ENCODE measurements around the gene CCNH. TPM values are rescaled to one million over a fixed set of nuclear protein-coding genes. Genes with fewer than 3 reads are reported as not detected.
A peak's percentile ranks its signal among the peaks of the same experiment; 100 is the strongest.

Gene CCNH
- 87.7 and 99.2 TPM in 2 replicates for total RNA-seq (2014; rRNA removed; shearing (Covaris generic))

- peak; percentile 98 to 99 for DNase-seq
- Histone ChIP-seq H3K36me3 (peaks cover 31% of the 10 kb centered on the region), H3K4me1 (peaks cover 14% of the 10 kb centered on the region), H3K4me3 (peak within 1 kb of the TSS; percentile 73), H3K27me3 (no peaks in the 10 kb centered on the region), H3K9me3 (replicated peaks) (no peaks in the 10 kb centered on the region), H3K27ac (peak within 1 kb of the TSS; percentile 75)
Observed at GRCh38 chr5:87412630-87413342, at the start of gene CCNH. TSS of gene CCNH (minus strand) at chr5:87412930. CDS start at chr5:87412794, 136 bp downstream.

- no peak overlapping the region for H3K27ac ChIP-seq
- H3K4me3 ChIP-seq = no peak overlapping the region
- H3K9me3 ChIP-seq (replicated peaks) = no peaks in the 10 kb centered on the region
- no peaks in the 10 kb centered on the region for H3K36me3 ChIP-seq
- DNase-seq = no peak
- H3K4me1 ChIP-seq = no peaks in the 10 kb centered on the region
- no peaks in the 10 kb centered on the region for H3K27me3 ChIP-seq
Observed at GRCh38 chr5:87457706-87458105, 45.0 kb upstream of the CCNH start.

GRCh38 chr5:87453801-87454200 lies 41.1 kb upstream of the CCNH start:
- H3K4me1 ChIP-seq = no peaks in the 10 kb centered on the region
- H3K27me3 ChIP-seq = no peaks in the 10 kb centered on the region
- no peaks in the 10 kb centered on the region for H3K9me3 ChIP-seq (replicated peaks)
- no peak overlapping the region for H3K27ac ChIP-seq
- no peak overlapping the region for H3K4me3 ChIP-seq
- H3K36me3 ChIP-seq = no peaks in the 10 kb centered on the region
- no peak for DNase-seq

- no peak for DNase-seq
- Histone ChIP-seq H3K9me3 (replicated peaks) (no peaks in the 10 kb centered on the region), H3K4me3 (no peak overlapping the region), H3K27ac (no peak overlapping the region), H3K36me3 (no peaks in the 10 kb centered on the region), H3K27me3 (no peaks in the 10 kb centered on the region), H3K4me1 (no peaks in the 10 kb centered on the region)
Observed at GRCh38 chr5:87452837-87453236, 40.1 kb upstream of the CCNH start.

- Histone ChIP-seq H3K4me1 (no peaks in the 10 kb centered on the region), H3K27me3 (no peaks in the 10 kb centered on the region), H3K4me3 (no peak overlapping the region), H3K27ac (no peak overlapping the region), H3K9me3 (replicated peaks) (no peaks in the 10 kb centered on the region), H3K36me3 (no peaks in the 10 kb centered on the region)
- no peak for DNase-seq
Observed at GRCh38 chr5:87442419-87442818, 29.7 kb upstream of the CCNH start.

- DNase-seq = no peak
- H3K27me3 ChIP-seq = no peaks in the 10 kb centered on the region
- no peak overlapping the region for H3K27ac ChIP-seq
- H3K4me1 ChIP-seq = no peaks in the 10 kb centered on the region
- H3K9me3 ChIP-seq (replicated peaks) = no peaks in the 10 kb centered on the region
- no peaks in the 10 kb centered on the region for H3K36me3 ChIP-seq
- H3K4me3 ChIP-seq = no peak overlapping the region
Observed at GRCh38 chr5:87438231-87438630, 25.5 kb upstream of the CCNH start.

- Histone ChIP-seq H3K27ac (no peak overlapping the region), H3K36me3 (no peaks in the 10 kb centered on the region), H3K4me1 (no peaks in the 10 kb centered on the region), H3K27me3 (no peaks in the 10 kb centered on the region), H3K9me3 (replicated peaks) (no peaks in the 10 kb centered on the region), H3K4me3 (no peak overlapping the region)
- no peak for DNase-seq
Observed at GRCh38 chr5:87437724-87438123, 25.0 kb upstream of the CCNH start.

- Histone ChIP-seq H3K27me3 (no peaks in the 10 kb centered on the region), H3K36me3 (no peaks in the 10 kb centered on the region), H3K9me3 (replicated peaks) (no peaks in the 10 kb centered on the region), H3K4me3 (no peak overlapping the region), H3K4me1 (no peaks in the 10 kb centered on the region), H3K27ac (no peak overlapping the region)
- no peak for DNase-seq
Observed at GRCh38 chr5:87435144-87435694, 22.5 kb upstream of the CCNH start.

- H3K36me3 ChIP-seq = no peaks in the 10 kb centered on the region
- H3K9me3 ChIP-seq (replicated peaks) = no peaks in the 10 kb centered on the region
- H3K27me3 ChIP-seq = no peaks in the 10 kb centered on the region
- no peak overlapping the region for H3K27ac ChIP-seq
- DNase-seq = no peak
- H3K4me3 ChIP-seq = no peak overlapping the region
- H3K4me1 ChIP-seq = no peaks in the 10 kb centered on the region
Observed at GRCh38 chr5:87434461-87434860, 21.7 kb upstream of the CCNH start.

GRCh38 chr5:87433945-87434344 lies 21.2 kb upstream of the CCNH start:
- Histone ChIP-seq H3K9me3 (replicated peaks) (no peaks in the 10 kb centered on the region), H3K4me3 (no peak overlapping the region), H3K27me3 (no peaks in the 10 kb centered on the region), H3K4me1 (no peaks in the 10 kb centered on the region), H3K36me3 (no peaks in the 10 kb centered on the region), H3K27ac (no peak overlapping the region)
- no peak for DNase-seq

GRCh38 chr5:87432460-87432859 lies 19.7 kb upstream of the CCNH start:
- H3K36me3 ChIP-seq = no peaks in the 10 kb centered on the region
- no peaks in the 10 kb centered on the region for H3K4me1 ChIP-seq
- no peak overlapping the region for H3K27ac ChIP-seq
- H3K4me3 ChIP-seq = no peak overlapping the region
- no peak for DNase-seq
- no peaks in the 10 kb centered on the region for H3K27me3 ChIP-seq
- no peaks in the 10 kb centered on the region for H3K9me3 ChIP-seq (replicated peaks)

GRCh38 chr5:87430863-87431457 lies 18.2 kb upstream of the CCNH start:
- H3K27ac ChIP-seq = no peak overlapping the region
- H3K4me1 ChIP-seq = no peaks in the 10 kb centered on the region
- H3K27me3 ChIP-seq = no peaks in the 10 kb centered on the region
- no peak overlapping the region for H3K4me3 ChIP-seq
- no peaks in the 10 kb centered on the region for H3K36me3 ChIP-seq
- no peaks in the 10 kb centered on the region for H3K9me3 ChIP-seq (replicated peaks)
- DNase-seq = no peak

GRCh38 chr5:87423755-87424154 lies 11.0 kb upstream of the CCNH start:
- no peak for DNase-seq
- Histone ChIP-seq H3K4me3 (no peak overlapping the region), H3K4me1 (no peaks in the 10 kb centered on the region), H3K36me3 (no peaks in the 10 kb centered on the region), H3K9me3 (replicated peaks) (no peaks in the 10 kb centered on the region), H3K27me3 (no peaks in the 10 kb centered on the region), H3K27ac (no peak overlapping the region)

- no peak for DNase-seq
- Histone ChIP-seq H3K27me3 (no peaks in the 10 kb centered on the region), H3K9me3 (replicated peaks) (no peaks in the 10 kb centered on the region), H3K4me1 (no peaks in the 10 kb centered on the region), H3K4me3 (no peak overlapping the region), H3K27ac (no peak overlapping the region), H3K36me3 (no peaks in the 10 kb centered on the region)
Observed at GRCh38 chr5:87421307-87421706, 8.6 kb upstream of the CCNH start.

- no peaks in the 10 kb centered on the region for H3K36me3 ChIP-seq
- no peak overlapping the region for H3K27ac ChIP-seq
- H3K4me1 ChIP-seq = 0 out of 2 replicates have a peak, but pooled peaks cover 2% of the 10 kb centered on the region
- H3K4me3 ChIP-seq = no peak overlapping the region
- DNase-seq = no peak
- H3K9me3 ChIP-seq (replicated peaks) = no peaks in the 10 kb centered on the region
- H3K27me3 ChIP-seq = no peaks in the 10 kb centered on the region
Observed at GRCh38 chr5:87418506-87418905, 5.8 kb upstream of the CCNH start.

GRCh38 chr5:87413343-87413645 lies 564 bp upstream of the CCNH start:
- H3K27ac ChIP-seq = peak overlapping the region; percentile 75
- peaks cover 26% of the 10 kb centered on the region for H3K36me3 ChIP-seq
- H3K27me3 ChIP-seq = no peaks in the 10 kb centered on the region
- peaks cover 14% of the 10 kb centered on the region for H3K4me1 ChIP-seq
- H3K9me3 ChIP-seq (replicated peaks) = no peaks in the 10 kb centered on the region
- no peak for DNase-seq
- H3K4me3 ChIP-seq = peak overlapping the region; percentile 73

Data from SJCRH30 (cell line).